Measurements from ENCODE around the gene TYK2. TPM values are rescaled to one million over a fixed set of nuclear protein-coding genes. Genes with fewer than 3 reads are reported as not detected.
A peak's percentile ranks its signal among the peaks of the same experiment; 100 is the strongest.

Gene TYK2
- total and polyA plus RNA-seq, 2 experiments from 2014 or later = 63.6 to 94.3 TPM

- no peaks in the 10 kb centered on the region for H3K36me3 ChIP-seq (replicated peaks; ENCODE audit: insufficient read depth, low read depth)
- no peaks in the 10 kb centered on the region for H4K20me1 ChIP-seq (ENCODE audit: insufficient read depth, poor library complexity, severe bottlenecking)
- H3K9me2 ChIP-seq (replicated peaks; ENCODE audit: insufficient read depth) = no peaks in the 10 kb centered on the region
- H3K79me2 ChIP-seq = no peaks in the 10 kb centered on the region
- H3K4me1 ChIP-seq (ENCODE audit: insufficient read depth) = peaks cover 9% of the 10 kb centered on the region
- peak overlapping the region; percentile 89 for H3K4me2 ChIP-seq
- H3K4me3 ChIP-seq = peak overlapping the region; percentile 17
- H2AFZ ChIP-seq = no peak overlapping the region
- 8% methylated on average over 35 of the region's 38 CpGs for WGBS (ENCODE audit: low lambda C conversion rate, missing lambda C conversion rate)
- peak; percentile 93 for TF ChIP-seq CTCF (IDR thresholded peaks at IDR 0.05; ENCODE audit: poor library complexity)
- no peak for TF ChIP-seq EZH2 (IDR thresholded peaks at IDR 0.05; ENCODE audit: borderline replicate concordance)
- DNase-seq (ENCODE audit: low spot score) = peak; percentile 84
- peaks cover 82% of the 10 kb centered on the region for H3K27me3 ChIP-seq
- H3K9me3 ChIP-seq (ENCODE audit: low read depth) = no peaks in the 10 kb centered on the region
- no peak overlapping the region for H3K27ac ChIP-seq
These were observed 43.8 kb upstream of the TYK2 start for GRCh38 chr19:10424011-10424637.

DNA sequence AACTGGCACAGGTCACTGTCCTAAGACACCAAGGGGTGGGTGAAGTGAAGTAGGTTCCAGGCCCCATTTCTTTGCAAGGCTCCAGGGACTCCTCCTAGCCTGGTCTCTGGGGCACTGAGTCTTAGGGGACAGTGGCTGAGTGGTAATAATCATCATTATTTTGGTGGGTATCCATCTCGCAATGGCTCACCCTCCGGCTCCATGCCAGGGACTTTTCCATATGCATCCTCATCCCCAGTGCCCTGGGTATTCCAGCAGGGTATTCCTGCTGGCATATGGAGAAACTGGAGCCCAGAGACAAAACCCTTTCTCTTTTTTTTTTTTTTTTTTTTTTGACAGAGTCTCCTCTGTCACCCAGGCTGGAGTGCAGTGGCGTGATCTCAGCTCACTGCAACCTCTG, 42.5 kb upstream of the TYK2 start:
- H4K20me1 ChIP-seq (ENCODE audit: insufficient read depth, poor library complexity, severe bottlenecking) = no peaks in the 10 kb centered on the region
- H3K9me3 ChIP-seq (ENCODE audit: low read depth) = no peaks in the 10 kb centered on the region
- WGBS (ENCODE audit: low lambda C conversion rate, missing lambda C conversion rate) = 90% methylated on average over 3 of the region's 3 CpGs
- H3K4me2 ChIP-seq = no peak overlapping the region
- no peaks in the 10 kb centered on the region for H3K79me2 ChIP-seq
- no peaks in the 10 kb centered on the region for H3K36me3 ChIP-seq (replicated peaks; ENCODE audit: insufficient read depth, low read depth)
- DNase-seq (ENCODE audit: low spot score) = no peak
- no peaks in the 10 kb centered on the region for H3K9me2 ChIP-seq (replicated peaks; ENCODE audit: insufficient read depth)
- peaks cover 87% of the 10 kb centered on the region for H3K27me3 ChIP-seq
- TF ChIP-seq CTCF (IDR thresholded peaks at IDR 0.05; ENCODE audit: poor library complexity) (no peak), EZH2 (IDR thresholded peaks at IDR 0.05; ENCODE audit: borderline replicate concordance) (no peak), EZH2phosphoT487 (IDR thresholded peaks at IDR 0.05; ENCODE audit: low read depth, severe bottlenecking, unreplicated experiment) (no peak)
- no peak overlapping the region for H3K27ac ChIP-seq
- H3K4me1 ChIP-seq (ENCODE audit: insufficient read depth) = peaks cover 14% of the 10 kb centered on the region
- H3K4me3 ChIP-seq = no peak overlapping the region
- H2AFZ ChIP-seq = no peak overlapping the region

GRCh38 chr19:10422046-10422461, 41.7 kb upstream of the TYK2 start:
- Histone ChIP-seq H3K4me2 (no peak overlapping the region), H3K27ac (no peak overlapping the region), H3K9me2 (replicated peaks; ENCODE audit: insufficient read depth) (no peaks in the 10 kb centered on the region), H3K27me3 (peaks cover 89% of the 10 kb centered on the region), H3K36me3 (replicated peaks; ENCODE audit: insufficient read depth, low read depth) (no peaks in the 10 kb centered on the region), H3K4me1 (ENCODE audit: insufficient read depth) (peaks cover 14% of the 10 kb centered on the region), H3K9me3 (ENCODE audit: low read depth) (no peaks in the 10 kb centered on the region), H4K20me1 (ENCODE audit: insufficient read depth, poor library complexity, severe bottlenecking) (no peaks in the 10 kb centered on the region), H3K4me3 (no peak overlapping the region), H3K79me2 (no peaks in the 10 kb centered on the region), H2AFZ (no peak overlapping the region)
- DNase-seq (ENCODE audit: low spot score) = peak; percentile 2
- TF ChIP-seq EZH2 (IDR thresholded peaks at IDR 0.05; ENCODE audit: borderline replicate concordance) (no peak), EZH2phosphoT487 (IDR thresholded peaks at IDR 0.05; ENCODE audit: low read depth, severe bottlenecking, unreplicated experiment) (no peak), CTCF (IDR thresholded peaks at IDR 0.05; ENCODE audit: poor library complexity) (no peak)
- WGBS (ENCODE audit: low lambda C conversion rate, missing lambda C conversion rate) = 42% methylated on average over 4 of the region's 4 CpGs

All from hepatocyte (in vitro differentiated cells).